HEK293 (cell line): ENCODE data around the gene GPR132.
A peak's percentile ranks its signal among the peaks of the same experiment; 100 is the strongest.

Experiments
- HIC1 ChIP-seq: fragments of 450-650 bp; formaldehyde crosslinking; IDR thresholded peaks from 2 replicates; pipeline ENCODE4 v1.5.1; 2016; ENCODE audit warnings: missing biosample characterization, missing genetic modification characterization
- INSM2 ChIP-seq: fragments of 450-650 bp; formaldehyde crosslinking; IDR thresholded peaks from 2 replicates; pipeline ENCODE4 v1.5.1; 2016; ENCODE audit warnings: missing biosample characterization, missing genetic modification characterization
- MYNN ChIP-seq: fragments of 450-650 bp; formaldehyde crosslinking; IDR thresholded peaks from 2 replicates; pipeline ENCODE4 v1.5.1; 2016; ENCODE audit warnings: missing biosample characterization, missing genetic modification characterization, borderline replicate concordance
- ZIC2 ChIP-seq: fragments of 450-650 bp; formaldehyde crosslinking; IDR thresholded peaks from 2 replicates; pipeline ENCODE4 v1.5.1; 2016; ENCODE audit warnings: missing biosample characterization, missing genetic modification characterization
- ZNF138 ChIP-seq: fragments of 450-650 bp; formaldehyde crosslinking; IDR thresholded peaks from 2 replicates; pipeline ENCODE4 v1.5.1; 2016; ENCODE audit warnings: missing biosample characterization, missing genetic modification characterization, borderline replicate concordance
- ZNF16 ChIP-seq: fragments of 450-650 bp; formaldehyde crosslinking; IDR thresholded peaks from 2 replicates; pipeline ENCODE4 v1.5.1; 2016; ENCODE audit warnings: low read depth, missing biosample characterization, missing genetic modification characterization
- ZNF175 ChIP-seq: fragments of 450-650 bp; formaldehyde crosslinking; IDR thresholded peaks from 2 replicates; pipeline ENCODE4 v1.5.1; 2016; ENCODE audit warnings: missing biosample characterization, missing genetic modification characterization
- ZNF341 ChIP-seq: fragments of 450-650 bp; formaldehyde crosslinking; IDR thresholded peaks from 2 replicates; pipeline ENCODE4; 2016; ENCODE audit warnings: low read depth, missing biosample characterization, missing genetic modification characterization
- ZNF350 ChIP-seq: fragments of 450-650 bp; formaldehyde crosslinking; IDR thresholded peaks from 2 replicates; pipeline ENCODE4 v1.5.0; 2017; ENCODE audit warnings: missing biosample characterization, mild to moderate bottlenecking, missing genetic modification characterization
- ZNF362 ChIP-seq: fragments of 450-650 bp; formaldehyde crosslinking; IDR thresholded peaks from 2 replicates; pipeline ENCODE4 v1.5.1; 2016; ENCODE audit warnings: missing biosample characterization, missing genetic modification characterization
- ZNF777 ChIP-seq: fragments of 450-650 bp; formaldehyde crosslinking; IDR thresholded peaks from 2 replicates; pipeline ENCODE4 v1.5.1; 2017; ENCODE audit warnings: missing biosample characterization, missing genetic modification characterization, borderline replicate concordance
- ZNF785 ChIP-seq: fragments of 450-650 bp; formaldehyde crosslinking; IDR thresholded peaks from 2 replicates; pipeline ENCODE4 v1.5.1; 2016; ENCODE audit warnings: missing biosample characterization, missing genetic modification characterization
- ZSCAN23 ChIP-seq: fragments of 450-650 bp; formaldehyde crosslinking; IDR thresholded peaks from 2 replicates; pipeline ENCODE4 v1.5.1; 2016; ENCODE audit warnings: missing biosample characterization, missing genetic modification characterization
- TF ChIP-seq, protein P1 (sequence below): fragments of 450-650 bp; formaldehyde crosslinking; IDR thresholded peaks from 2 replicates; pipeline ENCODE4 v1.5.1; 2017; ENCODE audit warnings: missing biosample characterization, missing genetic modification characterization
- TF ChIP-seq, protein P2 (sequence below): fragments of 450-650 bp; formaldehyde crosslinking; IDR thresholded peaks from 2 replicates; pipeline ENCODE4 v1.5.0; 2017; ENCODE audit warnings: missing biosample characterization, missing genetic modification characterization, borderline replicate concordance
- TF ChIP-seq, protein P3 (sequence below): fragments of 450-650 bp; formaldehyde crosslinking; IDR thresholded peaks from 2 replicates; pipeline ENCODE4 v1.5.1; 2017; ENCODE audit warnings: missing biosample characterization, missing genetic modification characterization

GPR132 gene

DNA sequence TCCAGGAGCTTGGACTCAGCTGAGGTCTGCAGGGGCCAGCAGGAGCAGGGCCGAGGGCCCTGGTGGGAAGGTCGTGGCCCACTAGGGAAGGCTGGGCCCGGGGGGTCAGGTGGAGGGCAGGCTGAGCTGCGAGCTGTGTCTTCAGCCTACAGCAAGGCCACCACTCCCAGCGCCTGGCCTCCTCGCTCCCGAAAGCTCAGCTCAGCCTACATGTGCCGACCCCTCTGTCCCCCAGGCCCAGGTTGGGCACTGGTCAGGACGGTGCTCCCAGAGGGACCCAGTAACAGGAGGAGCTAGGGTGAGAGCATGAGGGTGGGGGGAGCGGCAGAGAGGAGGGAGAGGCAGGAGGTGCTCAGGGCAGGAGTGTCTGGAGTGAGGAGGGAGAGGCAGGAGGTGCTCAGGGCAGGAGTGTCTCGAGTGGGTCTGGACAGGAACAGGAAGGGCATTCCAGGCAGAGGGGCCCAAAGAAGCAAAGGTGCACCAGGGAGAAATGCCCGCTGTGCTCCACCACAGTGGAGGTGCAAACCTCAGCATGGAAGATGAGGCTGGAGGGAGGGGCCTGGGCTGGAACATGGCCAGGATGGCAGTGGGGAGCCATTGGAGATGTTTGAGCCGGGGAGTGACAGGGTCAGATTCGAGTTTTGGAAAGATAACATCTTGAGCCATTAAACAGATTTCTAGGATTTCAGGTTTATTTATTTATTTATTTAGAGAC, 29.1 kb upstream of the GPR132 start (continued):
- 0 out of 2 replicates have a peak, but pooled peaks have one; percentile 40 for TF ChIP-seq HIC1 (tag by site-specific recombination)
- TF ChIP-seq ZNF350 (tag by site-specific recombination): no peak
- TF ChIP-seq ZNF16 (tag by site-specific recombination): peak; percentile 80
- TF ChIP-seq, protein P1, sequence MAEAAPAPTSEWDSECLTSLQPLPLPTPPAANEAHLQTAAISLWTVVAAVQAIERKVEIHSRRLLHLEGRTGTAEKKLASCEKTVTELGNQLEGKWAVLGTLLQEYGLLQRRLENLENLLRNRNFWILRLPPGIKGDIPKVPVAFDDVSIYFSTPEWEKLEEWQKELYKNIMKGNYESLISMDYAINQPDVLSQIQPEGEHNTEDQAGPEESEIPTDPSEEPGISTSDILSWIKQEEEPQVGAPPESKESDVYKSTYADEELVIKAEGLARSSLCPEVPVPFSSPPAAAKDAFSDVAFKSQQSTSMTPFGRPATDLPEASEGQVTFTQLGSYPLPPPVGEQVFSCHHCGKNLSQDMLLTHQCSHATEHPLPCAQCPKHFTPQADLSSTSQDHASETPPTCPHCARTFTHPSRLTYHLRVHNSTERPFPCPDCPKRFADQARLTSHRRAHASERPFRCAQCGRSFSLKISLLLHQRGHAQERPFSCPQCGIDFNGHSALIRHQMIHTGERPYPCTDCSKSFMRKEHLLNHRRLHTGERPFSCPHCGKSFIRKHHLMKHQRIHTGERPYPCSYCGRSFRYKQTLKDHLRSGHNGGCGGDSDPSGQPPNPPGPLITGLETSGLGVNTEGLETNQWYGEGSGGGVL (tag by site-specific recombination): peak; percentile 75
- TF ChIP-seq, protein P2, sequence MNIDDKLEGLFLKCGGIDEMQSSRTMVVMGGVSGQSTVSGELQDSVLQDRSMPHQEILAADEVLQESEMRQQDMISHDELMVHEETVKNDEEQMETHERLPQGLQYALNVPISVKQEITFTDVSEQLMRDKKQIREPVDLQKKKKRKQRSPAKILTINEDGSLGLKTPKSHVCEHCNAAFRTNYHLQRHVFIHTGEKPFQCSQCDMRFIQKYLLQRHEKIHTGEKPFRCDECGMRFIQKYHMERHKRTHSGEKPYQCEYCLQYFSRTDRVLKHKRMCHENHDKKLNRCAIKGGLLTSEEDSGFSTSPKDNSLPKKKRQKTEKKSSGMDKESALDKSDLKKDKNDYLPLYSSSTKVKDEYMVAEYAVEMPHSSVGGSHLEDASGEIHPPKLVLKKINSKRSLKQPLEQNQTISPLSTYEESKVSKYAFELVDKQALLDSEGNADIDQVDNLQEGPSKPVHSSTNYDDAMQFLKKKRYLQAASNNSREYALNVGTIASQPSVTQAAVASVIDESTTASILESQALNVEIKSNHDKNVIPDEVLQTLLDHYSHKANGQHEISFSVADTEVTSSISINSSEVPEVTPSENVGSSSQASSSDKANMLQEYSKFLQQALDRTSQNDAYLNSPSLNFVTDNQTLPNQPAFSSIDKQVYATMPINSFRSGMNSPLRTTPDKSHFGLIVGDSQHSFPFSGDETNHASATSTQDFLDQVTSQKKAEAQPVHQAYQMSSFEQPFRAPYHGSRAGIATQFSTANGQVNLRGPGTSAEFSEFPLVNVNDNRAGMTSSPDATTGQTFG (tag by site-specific recombination): no peak
- TF ChIP-seq, protein P3, sequence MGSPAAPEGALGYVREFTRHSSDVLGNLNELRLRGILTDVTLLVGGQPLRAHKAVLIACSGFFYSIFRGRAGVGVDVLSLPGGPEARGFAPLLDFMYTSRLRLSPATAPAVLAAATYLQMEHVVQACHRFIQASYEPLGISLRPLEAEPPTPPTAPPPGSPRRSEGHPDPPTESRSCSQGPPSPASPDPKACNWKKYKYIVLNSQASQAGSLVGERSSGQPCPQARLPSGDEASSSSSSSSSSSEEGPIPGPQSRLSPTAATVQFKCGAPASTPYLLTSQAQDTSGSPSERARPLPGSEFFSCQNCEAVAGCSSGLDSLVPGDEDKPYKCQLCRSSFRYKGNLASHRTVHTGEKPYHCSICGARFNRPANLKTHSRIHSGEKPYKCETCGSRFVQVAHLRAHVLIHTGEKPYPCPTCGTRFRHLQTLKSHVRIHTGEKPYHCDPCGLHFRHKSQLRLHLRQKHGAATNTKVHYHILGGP: 0 out of 2 replicates have a peak, but pooled peaks have one; percentile 7
- no peak for TF ChIP-seq ZNF785 (tag by site-specific recombination)
- no peak for TF ChIP-seq ZNF138
- TF ChIP-seq INSM2 (tag by site-specific recombination): no peak
- TF ChIP-seq ZNF362: no peak
- TF ChIP-seq ZNF341 (tag by site-specific recombination): 0 out of 2 replicates have a peak, but pooled peaks have one; percentile 16
- TF ChIP-seq ZNF777: peak; percentile 39; the same call in 1 of the 2 replicates
- TF ChIP-seq MYNN (tag by site-specific recombination): no peak
- TF ChIP-seq ZIC2: peak; percentile 28; the same call in 1 of the 2 replicates
- no peak for TF ChIP-seq ZNF175 (tag by site-specific recombination)
- TF ChIP-seq ZSCAN23 (tag by site-specific recombination): no peak
